Type B pancreatic cell (in vitro differentiated cells): ENCODE results near the gene H6PD. TPM values are rescaled to one million over a fixed set of nuclear protein-coding genes. Genes with fewer than 3 reads are reported as not detected.

Source experiments
- DNase-seq: peaks from one replicate; pipeline ENCODE4 v3.0.0; 2021; ENCODE audit warnings: mixed read lengths; ENCODE audit not compliant: unreplicated experiment; ENCODE audit errors: extremely low spot score
- H3K27ac Mint-ChIP-seq: 2 replicates; pipeline ENCODE4 v1.8.0; 2021; ENCODE audit warnings: mild to moderate bottlenecking, mixed read lengths
- H3K27me3 Mint-ChIP-seq: 2 replicates; pipeline ENCODE4 v1.8.0; 2021; ENCODE audit warnings: mixed read lengths
- H3K36me3 Mint-ChIP-seq: 2 replicates; pipeline ENCODE4 v1.8.0; 2021; ENCODE audit warnings: mixed read lengths
- H3K4me1 Mint-ChIP-seq: one replicate; pipeline ENCODE4 v1.8.0; 2021; ENCODE audit warnings: mixed read lengths; ENCODE audit not compliant: unreplicated experiment
- H3K4me3 Mint-ChIP-seq: 2 replicates; pipeline ENCODE4 v1.8.0; 2021; ENCODE audit warnings: mild to moderate bottlenecking, mixed read lengths
- H3K9me3 Mint-ChIP-seq: 2 replicates; pipeline ENCODE4 v1.8.0; 2021; ENCODE audit warnings: mixed read lengths
- CTCF ChIP-seq: fragments of 200-600 bp; sonication (generic); conservative IDR thresholded peaks from 2 replicates; pipeline ENCODE4 v1.5.0; 2021; ENCODE audit warnings: antibody characterized with exemption, mild to moderate bottlenecking
- total RNA-seq: library from RNA; stranded (reverse); gene quantifications from 2 replicates; pipeline ENCODE4 v1.2.1, GENCODE V29; 2021; ENCODE audit warnings: low replicate concordance

Gene H6PD
- total RNA-seq, 1 donor from 2014 or later: 26.1 TPM

- no peak overlapping the region for H3K4me3 Mint-ChIP-seq
- H3K27me3 Mint-ChIP-seq: peaks cover 14% of the 10 kb centered on the region
- TF ChIP-seq CTCF: no peak
- no peak overlapping the region for H3K27ac Mint-ChIP-seq
- no peak for DNase-seq
- H3K4me1 Mint-ChIP-seq: peaks cover 14% of the 10 kb centered on the region
- H3K9me3 Mint-ChIP-seq: no peaks in the 10 kb centered on the region
- H3K36me3 Mint-ChIP-seq: peaks cover 4% of the 10 kb centered on the region
These were observed 31.4 kb downstream of the H6PD start for GRCh38 chr1:9265968-9266367.

- TF ChIP-seq CTCF: no peak
These were observed 32.7 kb downstream of the H6PD start for GRCh38 chr1:9267352-9267686.

GRCh38 chr1:9267827-9268581 lies 33.4 kb downstream of the H6PD start:
- Mint-ChIP-seq H3K4me1 (peaks cover 25% of the 10 kb centered on the region), H3K36me3 (no peaks in the 10 kb centered on the region), H3K9me3 (no peaks in the 10 kb centered on the region), H3K27ac (no peak overlapping the region), H3K4me3 (no peak overlapping the region), H3K27me3 (peaks cover 11% of the 10 kb centered on the region)
- no peak for DNase-seq
- TF ChIP-seq CTCF: no peak

More at GRCh38 chr1:9267352-9267686, 32.7 kb downstream of the H6PD start:
- no peak overlapping the region for H3K27ac Mint-ChIP-seq
- DNase-seq: no peak
- peaks cover 11% of the 10 kb centered on the region for H3K27me3 Mint-ChIP-seq
- H3K4me1 Mint-ChIP-seq: peaks cover 22% of the 10 kb centered on the region
- H3K9me3 Mint-ChIP-seq: no peaks in the 10 kb centered on the region
- H3K36me3 Mint-ChIP-seq: no peaks in the 10 kb centered on the region
- no peak overlapping the region for H3K4me3 Mint-ChIP-seq

GRCh38 chr1:9269078-9269501 lies 34.5 kb downstream of the H6PD start:
- Mint-ChIP-seq H3K9me3 (no peaks in the 10 kb centered on the region), H3K27ac (no peak overlapping the region), H3K4me3 (no peak overlapping the region), H3K36me3 (no peaks in the 10 kb centered on the region), H3K27me3 (peaks cover 11% of the 10 kb centered on the region), H3K4me1 (peaks cover 25% of the 10 kb centered on the region)
- no peak for TF ChIP-seq CTCF
- no peak for DNase-seq

GRCh38 chr1:9269721-9270120 lies 35.1 kb downstream of the H6PD start:
- no peak overlapping the region for H3K4me3 Mint-ChIP-seq
- TF ChIP-seq CTCF: no peak
- H3K4me1 Mint-ChIP-seq: peaks cover 25% of the 10 kb centered on the region
- H3K9me3 Mint-ChIP-seq: no peaks in the 10 kb centered on the region
- DNase-seq: no peak
- H3K36me3 Mint-ChIP-seq: no peaks in the 10 kb centered on the region
- peaks cover 11% of the 10 kb centered on the region for H3K27me3 Mint-ChIP-seq
- no peak overlapping the region for H3K27ac Mint-ChIP-seq
